ENCODE results near the gene PIK3R3. TPM values are rescaled to one million over a fixed set of nuclear protein-coding genes. Genes with fewer than 3 reads are reported as not detected.
A peak's percentile ranks its signal among the peaks of the same experiment; 100 is the strongest.

Gene PIK3R3
- total and polyA plus RNA-seq, 5 donors = 20.0 to 49.8 (median 30.9) TPM

- Histone ChIP-seq H3K4me3 (ENCODE audit: low read length) (no peak overlapping the region), H3K27me3 (ENCODE audit: control insufficient read depth, insufficient read depth) (no peaks in the 10 kb centered on the region), H3K27ac (ENCODE audit: low read length) (no peak overlapping the region), H3K9me3 (ENCODE audit: control insufficient read depth, low read length) (no peaks in the 10 kb centered on the region), H3K4me1 (ENCODE audit: control insufficient read depth, insufficient read depth, low read length) (peaks cover 2% of the 10 kb centered on the region)
- no peak for ATAC-seq
- intact Hi-C loops (cut with DNase I) = no loop called here
- no peak for DNase-seq
- WGBS = 55% methylated on average over 1 of the region's 1 CpG
Measured at GRCh38 chr1:46084553-46085451, 47.6 kb downstream of the PIK3R3 start.

- Histone ChIP-seq H3K27ac (ENCODE audit: low read length) (no peak overlapping the region), H3K4me1 (ENCODE audit: control insufficient read depth, insufficient read depth, low read length) (peaks cover 2% of the 10 kb centered on the region), H3K27me3 (ENCODE audit: control insufficient read depth, insufficient read depth) (no peaks in the 10 kb centered on the region), H3K4me3 (ENCODE audit: low read length) (no peak overlapping the region), H3K9me3 (ENCODE audit: control insufficient read depth, low read length) (no peaks in the 10 kb centered on the region)
- DNase-seq = no peak
- no peak for ATAC-seq
- intact Hi-C loops (cut with DNase I) = no loop called here
Measured at GRCh38 chr1:46083579-46083978, 48.9 kb downstream of the PIK3R3 start.

GRCh38 chr1:46081619-46082018 is 50.8 kb downstream of the PIK3R3 start:
- WGBS = 57% methylated on average over 1 of the region's 1 CpG
- DNase-seq (no peak), ATAC-seq (peak in 1 of 2 donors; percentile 72)
- no peaks in the 10 kb centered on the region for H3K9me3 ChIP-seq (ENCODE audit: control insufficient read depth, low read length)
- H3K27me3 ChIP-seq (ENCODE audit: control insufficient read depth, insufficient read depth) = no peaks in the 10 kb centered on the region
- H3K4me1 ChIP-seq (ENCODE audit: control insufficient read depth, insufficient read depth, low read length) = no peaks in the 10 kb centered on the region
- H3K4me3 ChIP-seq (ENCODE audit: low read length) = no peak overlapping the region
- intact Hi-C loops (cut with DNase I) = no loop called here
- peak overlapping the region; percentile 16 for H3K27ac ChIP-seq (ENCODE audit: low read length)

GRCh38 chr1:46081206-46081605 is 51.2 kb downstream of the PIK3R3 start:
- ATAC-seq (peak; percentile 45 to 57), DNase-seq (no peak)
- Histone ChIP-seq H3K4me3 (ENCODE audit: low read length) (no peak overlapping the region), H3K27me3 (ENCODE audit: control insufficient read depth, insufficient read depth) (no peaks in the 10 kb centered on the region), H3K9me3 (ENCODE audit: control insufficient read depth, low read length) (no peaks in the 10 kb centered on the region), H3K27ac (ENCODE audit: low read length) (peak overlapping the region; percentile 16), H3K4me1 (ENCODE audit: control insufficient read depth, insufficient read depth, low read length) (no peaks in the 10 kb centered on the region)
- intact Hi-C loops (cut with DNase I) = no loop called here
- 67% methylated on average over 7 of the region's 7 CpGs for WGBS

- no peaks in the 10 kb centered on the region for H3K27me3 ChIP-seq (ENCODE audit: control insufficient read depth, insufficient read depth)
- DNase-seq (no peak), ATAC-seq (no peak)
- H3K4me3 ChIP-seq (ENCODE audit: low read length) = no peak overlapping the region
- no peak overlapping the region for H3K27ac ChIP-seq (ENCODE audit: low read length)
- no peaks in the 10 kb centered on the region for H3K4me1 ChIP-seq (ENCODE audit: control insufficient read depth, insufficient read depth, low read length)
- H3K9me3 ChIP-seq (ENCODE audit: control insufficient read depth, low read length) = no peaks in the 10 kb centered on the region
- intact Hi-C loops (cut with DNase I) = no loop called here
- 85% methylated on average over 3 of the region's 3 CpGs for WGBS
Measured at GRCh38 chr1:46080257-46080656, 52.2 kb downstream of the PIK3R3 start.

GRCh38 chr1:46077644-46078043 is 54.8 kb downstream of the PIK3R3 start:
- Histone ChIP-seq H3K27me3 (ENCODE audit: control insufficient read depth, insufficient read depth) (no peaks in the 10 kb centered on the region), H3K4me3 (ENCODE audit: low read length) (no peak overlapping the region), H3K4me1 (ENCODE audit: control insufficient read depth, insufficient read depth, low read length) (no peaks in the 10 kb centered on the region), H3K9me3 (ENCODE audit: control insufficient read depth, low read length) (no peaks in the 10 kb centered on the region), H3K27ac (ENCODE audit: low read length) (no peak overlapping the region)
- DNase-seq (no peak), ATAC-seq (no peak)
- WGBS = 94% methylated on average over 4 of the region's 4 CpGs
- intact Hi-C loops (cut with DNase I) = no loop called here

- no peak overlapping the region for H3K27ac ChIP-seq (ENCODE audit: low read length)
- no peak for ATAC-seq
- intact Hi-C loops (cut with DNase I) = no loop called here
- no peaks in the 10 kb centered on the region for H3K27me3 ChIP-seq (ENCODE audit: control insufficient read depth, insufficient read depth)
- H3K9me3 ChIP-seq (ENCODE audit: control insufficient read depth, low read length) = no peaks in the 10 kb centered on the region
- no peaks in the 10 kb centered on the region for H3K4me1 ChIP-seq (ENCODE audit: control insufficient read depth, insufficient read depth, low read length)
- H3K4me3 ChIP-seq (ENCODE audit: low read length) = no peak overlapping the region
- no peak for DNase-seq
- WGBS = 74% methylated on average over 2 of the region's 2 CpGs
Measured at GRCh38 chr1:46076343-46076742, 56.1 kb downstream of the PIK3R3 start.

GRCh38 chr1:46072975-46073374 is 59.5 kb downstream of the PIK3R3 start:
- no peak overlapping the region for H3K4me3 ChIP-seq (ENCODE audit: low read length)
- WGBS = 93% methylated on average over 1 of the region's 1 CpG
- DNase-seq (no peak), ATAC-seq (no peak)
- H3K9me3 ChIP-seq (ENCODE audit: control insufficient read depth, low read length) = no peaks in the 10 kb centered on the region
- intact Hi-C loops (cut with DNase I) = no loop called here
- H3K4me1 ChIP-seq (ENCODE audit: control insufficient read depth, insufficient read depth, low read length) = no peaks in the 10 kb centered on the region
- no peak overlapping the region for H3K27ac ChIP-seq (ENCODE audit: low read length)
- H3K27me3 ChIP-seq (ENCODE audit: control insufficient read depth, insufficient read depth) = no peaks in the 10 kb centered on the region

- WGBS = 71% methylated on average over 6 of the region's 6 CpGs
- Histone ChIP-seq H3K27ac (ENCODE audit: low read length) (no peak overlapping the region), H3K4me1 (ENCODE audit: control insufficient read depth, insufficient read depth, low read length) (no peaks in the 10 kb centered on the region), H3K4me3 (ENCODE audit: low read length) (no peak overlapping the region), H3K27me3 (ENCODE audit: control insufficient read depth, insufficient read depth) (no peaks in the 10 kb centered on the region), H3K9me3 (ENCODE audit: control insufficient read depth, low read length) (no peaks in the 10 kb centered on the region)
- intact Hi-C loops (cut with DNase I) = no loop called here
- ATAC-seq (peak; percentile 45 to 46), DNase-seq (no peak)
Measured at GRCh38 chr1:46070164-46070814, 62.1 kb downstream of the PIK3R3 start.

- Histone ChIP-seq H3K4me3 (ENCODE audit: low read length) (no peak overlapping the region), H3K27me3 (ENCODE audit: control insufficient read depth, insufficient read depth) (no peaks in the 10 kb centered on the region), H3K27ac (ENCODE audit: low read length) (no peak overlapping the region), H3K4me1 (ENCODE audit: control insufficient read depth, insufficient read depth, low read length) (no peaks in the 10 kb centered on the region), H3K9me3 (ENCODE audit: control insufficient read depth, low read length) (no peaks in the 10 kb centered on the region)
- intact Hi-C loops (cut with DNase I) = no loop called here
- no peak for ATAC-seq
- WGBS = 77% methylated on average over 3 of the region's 3 CpGs
- DNase-seq = no peak
Measured at GRCh38 chr1:46068525-46068924, 63.9 kb downstream of the PIK3R3 start.

GRCh38 chr1:46067652-46068051 is 64.8 kb downstream of the PIK3R3 start:
- H3K27me3 ChIP-seq (ENCODE audit: control insufficient read depth, insufficient read depth) = no peaks in the 10 kb centered on the region
- no peak overlapping the region for H3K4me3 ChIP-seq (ENCODE audit: low read length)
- no peaks in the 10 kb centered on the region for H3K4me1 ChIP-seq (ENCODE audit: control insufficient read depth, insufficient read depth, low read length)
- no peak overlapping the region for H3K27ac ChIP-seq (ENCODE audit: low read length)
- no peak for ATAC-seq
- WGBS = 98% methylated on average over 1 of the region's 1 CpG
- no peaks in the 10 kb centered on the region for H3K9me3 ChIP-seq (ENCODE audit: control insufficient read depth, low read length)
- DNase-seq = no peak
- intact Hi-C loops (cut with DNase I) = no loop called here

Data from right cardiac atrium (tissue), 5 donors.